KOPT-K1 (cell line): ENCODE measurements around the gene HIPK2.
"Not testable (repeated sequence)": the region's sequence is repeated elsewhere in the genome, so short reads cannot be mapped to it uniquely, and the experiment has no call there.

Source experiments
- H3K27ac ChIP-seq: fragments of 200-600 bp; sonication (generic); 2 replicates; pipeline ENCODE4 v1.5.1; 2016; ENCODE audit warnings: antibody characterized with exemption, mild to moderate bottlenecking, low read depth, low read length; ENCODE audit not compliant: poor library complexity, severe bottlenecking
- H3K36me3 ChIP-seq: fragments of 200-600 bp; sonication (generic); 2 replicates; pipeline ENCODE4 v1.5.1; 2017; ENCODE audit warnings: antibody characterized with exemption, mild to moderate bottlenecking, low read length, moderate library complexity; ENCODE audit not compliant: insufficient read depth
- H3K9me3 ChIP-seq: fragments of 200-600 bp; sonication (generic); 2 replicates; pipeline ENCODE4 v1.5.1; 2017; ENCODE audit warnings: antibody characterized with exemption, low read length, mild to moderate bottlenecking; ENCODE audit not compliant: insufficient read depth, poor library complexity, severe bottlenecking

Gene HIPK2

DNA sequence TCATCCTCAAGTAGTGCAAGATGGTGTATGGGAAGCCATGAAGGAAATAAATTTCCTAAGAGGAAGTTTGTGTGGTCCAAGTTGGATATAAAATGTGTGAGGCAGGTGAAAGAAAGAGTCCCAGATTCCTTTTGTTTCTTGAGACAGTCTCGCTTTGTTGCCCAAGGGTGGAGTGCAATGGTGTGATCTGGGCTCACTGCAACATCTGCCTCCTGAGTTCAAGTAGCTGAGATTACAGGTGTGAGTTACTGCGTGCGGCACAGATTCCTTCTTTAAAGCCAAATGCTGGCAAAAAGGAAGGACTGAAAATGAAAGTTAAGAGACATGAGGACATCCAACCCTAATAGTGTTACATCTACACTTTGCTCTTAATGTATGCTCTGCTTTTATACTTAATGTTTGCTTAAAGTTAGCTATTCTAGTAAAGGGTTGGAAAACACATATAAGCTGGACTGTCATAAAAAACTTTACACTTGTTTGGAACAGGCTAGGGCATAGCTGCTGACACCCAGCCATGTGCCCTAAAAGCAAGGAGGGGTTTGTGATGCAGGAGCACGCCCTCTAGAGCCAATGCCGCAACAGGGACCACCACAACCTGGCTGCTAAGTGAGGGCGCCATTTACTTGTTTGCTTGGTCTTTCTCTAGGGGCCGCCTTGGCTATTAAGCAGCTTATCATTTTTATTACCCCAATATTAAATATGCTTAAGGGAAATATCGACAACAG lies 219.8 kb downstream of the HIPK2 start:
- Histone ChIP-seq H3K9me3 (no peaks in the 10 kb centered on the region), H3K36me3 (no peaks in the 10 kb centered on the region), H3K27ac (no peak overlapping the region)

GRCh38 chr7:139553991-139554700 lies 223.7 kb downstream of the HIPK2 start:
- not testable (repeated sequence) for H3K27ac ChIP-seq, H3K9me3 ChIP-seq, H3K36me3 ChIP-seq

GRCh38 chr7:139548302-139549028 lies 229.3 kb downstream of the HIPK2 start:
- Histone ChIP-seq H3K27ac (no peak overlapping the region), H3K9me3 (no peaks in the 10 kb centered on the region), H3K36me3 (no peaks in the 10 kb centered on the region)

DNA sequence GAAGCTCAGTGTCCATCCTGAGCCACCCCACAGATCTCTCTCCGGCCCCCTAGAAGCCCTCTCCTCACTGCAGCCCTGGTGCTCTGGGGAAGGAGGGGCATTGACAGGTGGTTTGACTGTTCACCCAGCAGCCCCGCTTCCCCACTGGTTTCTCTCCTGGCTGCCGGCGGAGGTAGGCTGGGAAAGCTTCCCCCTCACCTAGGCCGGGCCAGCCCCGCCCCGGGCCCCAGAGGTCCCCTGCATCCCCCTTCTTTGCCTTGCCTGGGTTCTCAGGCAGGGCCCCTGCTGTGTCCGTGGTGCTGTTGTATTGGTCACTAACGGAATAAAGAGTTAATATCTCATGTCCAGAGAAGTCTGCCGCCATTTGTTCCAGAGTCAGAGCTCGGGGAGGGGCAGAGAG lies 233.2 kb downstream of the HIPK2 start:
- Histone ChIP-seq H3K36me3 (no peaks in the 10 kb centered on the region), H3K27ac (no peak overlapping the region), H3K9me3 (no peaks in the 10 kb centered on the region)

GRCh38 chr7:139543801-139544603 lies 233.8 kb downstream of the HIPK2 start:
- no peaks in the 10 kb centered on the region for H3K36me3 ChIP-seq
- no peaks in the 10 kb centered on the region for H3K9me3 ChIP-seq
- no peak overlapping the region for H3K27ac ChIP-seq

- Histone ChIP-seq H3K9me3 (no peaks in the 10 kb centered on the region), H3K36me3 (no peaks in the 10 kb centered on the region), H3K27ac (no peak overlapping the region)
Measured at GRCh38 chr7:139542308-139543151, 235.3 kb downstream of the HIPK2 start.

DNA sequence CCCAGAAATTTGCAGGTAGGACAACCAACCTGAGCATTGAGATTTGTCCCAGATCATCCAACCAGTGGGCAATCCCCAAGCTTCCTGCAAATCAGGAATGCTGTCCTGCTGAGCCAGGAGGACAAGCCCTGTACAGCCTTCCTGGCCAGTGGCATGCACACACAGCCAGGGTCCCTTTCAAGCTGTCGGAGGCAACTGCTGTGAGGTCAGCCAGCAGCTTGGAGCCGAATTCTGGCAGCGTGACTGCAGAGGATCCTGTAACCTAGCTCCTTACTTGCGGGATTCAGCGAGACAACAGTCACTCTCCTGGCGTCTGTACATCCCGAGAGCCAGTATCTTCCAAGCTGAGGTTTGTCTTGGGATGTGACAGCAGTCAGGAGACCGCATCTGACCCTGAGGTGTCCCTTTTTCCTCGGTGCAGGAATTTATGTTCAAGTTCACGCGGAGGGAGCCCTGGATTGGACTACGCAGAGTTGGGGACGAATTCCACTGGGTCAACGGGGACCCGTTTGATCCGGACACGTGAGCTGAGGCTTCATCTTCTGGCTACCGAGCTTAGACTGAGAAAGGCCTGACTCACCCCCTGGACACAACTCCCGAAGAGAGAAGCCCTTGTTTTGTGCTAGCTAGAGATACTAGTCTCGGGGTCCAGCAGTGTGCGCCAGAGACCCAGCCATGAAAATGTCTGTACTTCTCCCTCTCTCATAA lies 236.0 kb downstream of the HIPK2 start:
- Histone ChIP-seq H3K36me3 (no peaks in the 10 kb centered on the region), H3K27ac (no peak overlapping the region), H3K9me3 (no peaks in the 10 kb centered on the region)

- Histone ChIP-seq H3K9me3 (no peaks in the 10 kb centered on the region), H3K36me3 (no peaks in the 10 kb centered on the region), H3K27ac (no peak overlapping the region)
Measured at GRCh38 chr7:139540203-139540602, 237.6 kb downstream of the HIPK2 start.

GRCh38 chr7:139538881-139539635 lies 238.7 kb downstream of the HIPK2 start:
- Histone ChIP-seq H3K36me3 (no peaks in the 10 kb centered on the region), H3K27ac (no peak overlapping the region), H3K9me3 (no peaks in the 10 kb centered on the region)

GRCh38 chr7:139536152-139536551 lies 241.6 kb downstream of the HIPK2 start:
- H3K27ac ChIP-seq, result no peak overlapping the region
- H3K9me3 ChIP-seq, result no peaks in the 10 kb centered on the region
- no peaks in the 10 kb centered on the region for H3K36me3 ChIP-seq

DNA sequence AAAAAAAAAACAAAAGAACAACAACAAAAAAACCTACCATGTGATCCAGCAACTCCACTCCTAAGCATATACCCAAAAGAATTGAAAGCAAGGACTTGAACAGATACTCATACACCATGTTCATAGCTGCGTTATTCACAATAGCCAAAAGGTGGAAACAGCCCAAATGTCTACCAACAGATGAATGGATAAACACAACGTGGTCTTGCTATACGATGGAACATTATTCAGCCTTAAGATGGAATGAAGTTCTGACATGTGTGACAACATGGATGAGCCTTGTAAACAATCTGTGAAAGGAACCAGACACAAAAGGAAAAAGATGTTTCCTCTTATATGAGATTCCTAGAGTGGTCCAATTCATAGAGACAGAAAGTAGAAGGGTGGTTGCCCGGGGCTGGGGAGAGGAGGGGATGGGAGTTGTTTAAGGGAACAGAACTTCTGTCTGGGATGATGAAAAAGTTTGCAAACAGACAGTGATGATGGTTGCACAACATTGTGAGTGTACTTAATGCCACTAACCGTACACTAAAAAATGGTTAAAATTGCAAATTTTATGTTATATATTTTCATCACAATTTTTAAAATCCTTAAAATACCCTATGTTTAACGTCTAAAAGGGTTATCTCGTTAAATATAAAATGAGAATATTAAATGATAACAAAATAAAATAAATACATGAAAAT lies 242.7 kb downstream of the HIPK2 start:
- H3K9me3 ChIP-seq, result no peaks in the 10 kb centered on the region
- no peaks in the 10 kb centered on the region for H3K36me3 ChIP-seq
- H3K27ac ChIP-seq, result no peak overlapping the region

DNA sequence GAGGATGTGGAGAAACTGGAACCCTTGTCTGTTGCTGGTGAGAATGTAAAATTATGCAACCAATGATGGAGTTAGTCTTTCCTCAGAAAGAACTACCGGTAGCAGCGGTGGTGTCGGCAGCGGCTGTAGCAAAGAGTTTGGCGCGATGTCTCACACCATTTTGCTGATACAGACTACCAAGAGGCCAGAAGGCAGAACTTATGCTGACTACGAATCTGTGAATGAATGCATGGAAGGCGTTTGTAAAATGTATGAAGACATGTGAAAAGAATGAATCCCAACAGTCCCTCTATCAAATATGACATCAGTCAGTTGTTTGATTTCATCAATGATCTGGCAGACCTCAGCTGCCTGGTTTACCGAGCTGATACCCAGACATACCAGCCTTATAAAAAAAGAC lies 243.7 kb downstream of the HIPK2 start:
- no peaks in the 10 kb centered on the region for H3K9me3 ChIP-seq
- no peak overlapping the region for H3K27ac ChIP-seq
- H3K36me3 ChIP-seq, result no peaks in the 10 kb centered on the region
